Pancreas (tissue), 10 donors: ENCODE data around the gene TLE5. TPM values are rescaled to one million over a fixed set of nuclear protein-coding genes. Genes with fewer than 3 reads are reported as not detected.

ENCODE experiments used
- ATAC-seq, 4 donors: fragments of 200-7000 bp; cut with Tn5 transposase; one replicate each; pipeline versions ENCODE4 v1.8.0 to v1.9.1; 2020; ENCODE audit warnings: mild to moderate bottlenecking in 4 of 4, moderate library complexity in 4 of 4
- DNase-seq, 6 donors: peaks; one replicate each; pipeline ENCODE4 v3.0.0-alpha.2; 2020
- FAIRE-seq: peaks from 2 replicates; lab custom pipeline; 2012; peaks lifted over from hg19 to GRCh38; lab: Jason Lieb, UNC
- H3K27ac ChIP-seq, 4 donors: fragments of 200-600 bp; sonication (generic); 1 replicate in 3 of 4; 2 replicates in 1 of 4; pipeline versions ENCODE4 v1.5.0 to v1.8.0; 2020
- H3K27me3 ChIP-seq, 4 donors: fragments of 200-600 bp; one replicate each; pipeline ENCODE4 v1.8.0; 2021
- H3K36me3 ChIP-seq, 3 donors: fragments of 200-600 bp; sonication (generic) in 1 of 3; one replicate each; pipeline versions ENCODE4 v1.5.0 to v1.8.0; 2020 to 2021
- H3K4me1 ChIP-seq, 3 donors: fragments of 200-600 bp; one replicate each; pipeline ENCODE4 v1.8.0; 2021
- H3K4me3 ChIP-seq, 4 donors: fragments of 200-600 bp; sonication (generic) in 2 of 4; one replicate each; pipeline versions ENCODE4 v1.5.0 to v1.8.0; 2020 to 2021
- H3K9me3 ChIP-seq, 4 donors: fragments of 200-600 bp; one replicate each; pipeline ENCODE4 v1.8.0; 2021
- WGBS, 2 donors: extraction: QIAGEN DNeasy Blood & Tissue Kit; methylation state at CpG; one replicate each; pipeline ENCODE4 v1.1.7; 2013; 5-methylcytosine and 5-hydroxymethylcytosine counted together
- intact Hi-C, 3 donors: fragments of 100-400 bp; cut with DNase I; formaldehyde crosslinking; loops; one replicate each; pipeline versions ENCODE4 v1.11.1 to v1.14.2; 2022
- polyA plus RNA-seq, 2 donors: library from polyadenylated mRNA; stranded (reverse); fragments of 200-250 nt; gene quantifications; one replicate each; pipeline ENCODE4 v1.2.3, GENCODE V29; 2013
- total RNA-seq, 6 donors: library from RNA; stranded (reverse); fragmentation: NEBNext Ultra II Directional in 4 of 6; extraction: Animal tissue kit (Norgen Biotek cat#: 25700) in 4 of 6; gene quantifications; one replicate each; pipeline versions ENCODE4 v1.2.1 to v1.2.4, GENCODE V29; 2021 to 2023
- TF ChIP-seq, protein P1 (sequence below), 4 donors: fragments of 200-600 bp; sonication (generic) in 3 of 4; IDR thresholded peaks; one replicate each; pipeline versions ENCODE4 v1.5.0 to v1.8.0; 2021; ENCODE audit warnings: antibody characterized with exemption in 4 of 4
- donor health status: healthy with polysubstance abuse.
- donor health status: DM: no; HTN: no; CAD: no; lungs with moderate emphysema.
- donor health status: DM: no; HTN: no; CAD: no.
- donor health status: control.
- donor health status: control.
- donor health status: Bipolar disorder and iron deficiency.
- donor health status: DM: yes; HTN: yes; CAD: no.
- donor health status: DM: no; HTN: no; CAD: no.
- donor health status: DM: no; HTN: no; CAD: no.
- donor health status: DM: yes; HTN: yes; CAD: no.

Gene TLE5
- total and polyA plus RNA-seq, 8 donors = 165 to 573 (median 229) TPM

DNA sequence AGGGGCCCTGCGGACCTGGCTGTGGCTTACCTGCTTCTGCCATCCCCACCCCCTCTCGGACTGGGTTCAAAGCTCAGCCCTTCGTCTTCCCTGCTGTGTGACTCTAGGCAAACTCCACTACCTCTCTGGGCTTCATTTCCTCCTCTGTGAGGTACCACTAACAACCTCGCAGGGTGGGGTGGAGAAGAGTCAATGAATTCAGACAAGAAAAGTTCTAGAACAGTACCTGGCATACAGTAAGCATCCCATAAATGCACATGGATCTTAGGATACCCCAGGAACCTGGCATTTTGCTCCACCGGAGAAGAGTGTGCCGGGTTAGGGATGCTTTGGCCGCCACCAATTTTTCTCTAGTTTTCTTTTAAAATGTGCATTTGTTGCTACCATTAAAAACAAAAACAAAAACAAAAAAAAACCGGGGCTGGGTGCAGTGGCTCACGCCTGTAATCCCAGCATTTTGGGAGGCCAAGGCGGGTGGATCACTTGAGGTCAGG is 3.4 kb downstream of the TLE5 start:
- ATAC-seq (no peak), FAIRE-seq (no peak), DNase-seq (no peak)
- Histone ChIP-seq H3K36me3 (peaks cover 0 to 13% (median 11%) of the 10 kb centered on the region in 3 donors), H3K27ac (peak overlapping the region; percentile 35 to 84 (median 59)), H3K9me3 (no peaks in the 10 kb centered on the region), H3K4me1 (peaks cover 27 to 59% (median 41%) of the 10 kb centered on the region in 3 donors), H3K4me3 (no peak overlapping the region), H3K27me3 (no peaks in the 10 kb centered on the region)
- 75 to 78% methylated on average over 10 of the region's 10 CpGs for WGBS, 2 donors
- TF ChIP-seq, protein P1, sequence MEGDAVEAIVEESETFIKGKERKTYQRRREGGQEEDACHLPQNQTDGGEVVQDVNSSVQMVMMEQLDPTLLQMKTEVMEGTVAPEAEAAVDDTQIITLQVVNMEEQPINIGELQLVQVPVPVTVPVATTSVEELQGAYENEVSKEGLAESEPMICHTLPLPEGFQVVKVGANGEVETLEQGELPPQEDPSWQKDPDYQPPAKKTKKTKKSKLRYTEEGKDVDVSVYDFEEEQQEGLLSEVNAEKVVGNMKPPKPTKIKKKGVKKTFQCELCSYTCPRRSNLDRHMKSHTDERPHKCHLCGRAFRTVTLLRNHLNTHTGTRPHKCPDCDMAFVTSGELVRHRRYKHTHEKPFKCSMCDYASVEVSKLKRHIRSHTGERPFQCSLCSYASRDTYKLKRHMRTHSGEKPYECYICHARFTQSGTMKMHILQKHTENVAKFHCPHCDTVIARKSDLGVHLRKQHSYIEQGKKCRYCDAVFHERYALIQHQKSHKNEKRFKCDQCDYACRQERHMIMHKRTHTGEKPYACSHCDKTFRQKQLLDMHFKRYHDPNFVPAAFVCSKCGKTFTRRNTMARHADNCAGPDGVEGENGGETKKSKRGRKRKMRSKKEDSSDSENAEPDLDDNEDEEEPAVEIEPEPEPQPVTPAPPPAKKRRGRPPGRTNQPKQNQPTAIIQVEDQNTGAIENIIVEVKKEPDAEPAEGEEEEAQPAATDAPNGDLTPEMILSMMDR (IDR thresholded peaks at IDR 0.05) = no peak
- intact Hi-C loops = no loop called here

DNA sequence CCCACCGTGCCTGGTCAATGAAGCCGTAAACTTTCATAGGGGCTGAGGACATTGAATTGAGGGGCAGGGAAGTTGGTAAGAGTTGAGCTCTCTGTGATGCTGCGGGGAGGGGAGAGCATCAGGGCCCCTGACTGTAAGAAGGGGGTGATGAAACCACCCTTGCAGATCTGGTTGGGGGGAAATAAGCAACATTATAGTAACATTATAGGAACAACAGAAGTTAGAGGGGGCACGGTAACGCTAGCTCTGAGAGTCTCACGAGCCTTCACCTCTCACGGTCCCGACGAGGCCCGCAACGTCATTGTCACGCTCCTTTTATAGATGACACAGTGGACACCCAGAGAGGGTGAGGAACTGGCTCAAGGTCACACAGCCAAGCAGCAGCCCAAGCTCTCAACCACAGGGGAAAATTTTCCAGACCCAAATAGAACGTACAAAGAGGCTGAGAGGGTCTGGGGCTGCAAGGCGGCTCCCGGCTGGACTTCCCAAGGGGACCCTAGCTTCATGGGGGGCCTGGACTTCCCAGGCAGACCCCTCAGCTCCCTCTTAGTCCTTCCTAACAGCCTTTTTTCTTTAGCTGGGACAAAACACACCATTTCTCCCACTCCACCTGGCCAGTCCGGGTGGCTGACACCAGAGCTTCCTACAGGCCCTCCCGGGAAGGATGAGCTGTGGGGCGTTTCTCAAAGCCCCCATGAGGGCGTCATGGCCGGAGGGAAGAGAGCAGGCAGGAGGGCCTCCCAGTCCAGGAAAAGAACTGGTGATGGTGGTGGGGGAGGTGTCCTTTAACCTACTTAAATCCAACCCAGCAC is 4.1 kb downstream of the TLE5 start:
- TF ChIP-seq, protein P1 (IDR thresholded peaks at IDR 0.05) = no peak
- no peak for ATAC-seq
- Histone ChIP-seq H3K27ac (peak overlapping the region; percentile 35 to 84 (median 59)), H3K4me3 (no peak overlapping the region), H3K36me3 (peaks cover 0 to 14% (median 13%) of the 10 kb centered on the region in 3 donors), H3K27me3 (no peaks in the 10 kb centered on the region), H3K4me1 (peaks cover 27 to 57% (median 39%) of the 10 kb centered on the region in 3 donors), H3K9me3 (no peaks in the 10 kb centered on the region)
- no peak for DNase-seq
- FAIRE-seq = no peak
- intact Hi-C loops = no loop called here
- 38 to 41% methylated on average over 20 of the region's 20 CpGs for WGBS, 2 donors

- Histone ChIP-seq H3K27me3 (no peaks in the 10 kb centered on the region), H3K9me3 (no peaks in the 10 kb centered on the region), H3K27ac (peak overlapping the region; percentile 42 to 84 (median 70)), H3K4me3 (peak overlapping the region in 2 of 4 donors; percentile 13 to 22), H3K36me3 (peaks cover 0 to 16% (median 13%) of the 10 kb centered on the region in 3 donors), H3K4me1 (peaks cover 27 to 51% (median 34%) of the 10 kb centered on the region in 3 donors)
- TF ChIP-seq, protein P1 (IDR thresholded peaks at IDR 0.05) = no peak
- FAIRE-seq (no peak), DNase-seq (peak; percentile 94 to 99 (median 97)), ATAC-seq (peak; percentile 79 to 86 (median 82))
- intact Hi-C loops = no loop called here
- WGBS, 2 donors = 6 to 8% methylated on average over 23 to 26 of the region's 26 CpGs
Measured at GRCh38 chr19:3057275-3057714, 5.0 kb downstream of the TLE5 start.

- Histone ChIP-seq H3K36me3 (peaks cover 0 to 16% (median 13%) of the 10 kb centered on the region in 3 donors), H3K27ac (peak overlapping the region; percentile 42 to 84 (median 70)), H3K27me3 (no peaks in the 10 kb centered on the region), H3K9me3 (no peaks in the 10 kb centered on the region), H3K4me1 (peaks cover 27 to 51% (median 34%) of the 10 kb centered on the region in 3 donors), H3K4me3 (peak overlapping the region in 2 of 4 donors; percentile 13 to 22)
- TF ChIP-seq, protein P1 (IDR thresholded peaks at IDR 0.05) = no peak
- intact Hi-C loops = no loop called here
- WGBS, 2 donors = 14 to 18% methylated on average over 10 of the region's 10 CpGs
- no peak for FAIRE-seq
- peak in 1 of 6 donors; percentile 46 for DNase-seq
- ATAC-seq = peak in 3 of 4 donors; percentile 1 to 3 (median 2)
Measured at GRCh38 chr19:3056417-3057088, 5.7 kb downstream of the TLE5 start.
